B cell (primary cell): Measurements from ENCODE around the gene SMURF1. TPM values are rescaled to one million over a fixed set of nuclear protein-coding genes. Genes with fewer than 3 reads are reported as not detected.
A peak's percentile ranks its signal among the peaks of the same experiment; 100 is the strongest.

Source experiments
- ATAC-seq: fragments of 200-7000 bp; cut with Tn5 transposase; one replicate; pipeline ENCODE4 v1.10.0; 2021; ENCODE audit warnings: low read depth, mild to moderate bottlenecking, moderate number of reproducible peaks, moderate library complexity
- CTCF ChIA-PET: fragments of 350-600 bp; sonication (Branson Sonifier 250); formaldehyde crosslinking; loops from one replicate; lab custom pipeline; 2021; ENCODE audit warnings: antibody characterized with exemption, inconsistent platforms; lab: Charles Lee
- POLR2A ChIA-PET: fragments of 350-600 bp; sonication (Branson Sonifier 250); formaldehyde crosslinking; loops from one replicate; lab custom pipeline; 2021; ENCODE audit warnings: antibody characterized with exemption; lab: Charles Lee
- DNase-seq: peaks from one replicate; pipeline ENCODE4 v3.0.0; 2013
- H2AFZ ChIP-seq: 2 replicates; pipeline ENCODE4 v1.6.1; 2012; ENCODE audit warnings: mild to moderate bottlenecking, low read depth, low read length; ENCODE audit not compliant: insufficient read depth, poor library complexity, severe bottlenecking
- H3K27ac ChIP-seq, 2 donors: 1 replicate in 1 of 2; 2 replicates in 1 of 2; pipeline ENCODE4 v1.5.1; 2012 to 2013; ENCODE audit warnings: low read length in 2 of 2, mild to moderate bottlenecking in 2 of 2, moderate library complexity in 1 of 2
- H3K27me3 ChIP-seq, 4 experiments: fragments of 200-600 bp in 1 of 4; sonication (generic) in 1 of 4; replicated peaks in 1 of 4; 1 replicate in 2 of 4; 2 replicates in 2 of 4; pipeline versions ENCODE4 v1.6.1 to v1.7.0; 2013 to 2016; ENCODE audit warnings: low read length in 3 of 4, mild to moderate bottlenecking in 2 of 4, mixed read lengths in 1 of 4, moderate library complexity in 1 of 4; ENCODE audit not compliant: insufficient read depth in 4 of 4, control insufficient read depth in 3 of 4; ENCODE audit errors: control extremely low read depth in 1 of 4
- H3K36me3 ChIP-seq, 2 experiments: replicated peaks in 1 of 2; 1 replicate in 1 of 2; 2 replicates in 1 of 2; pipeline versions ENCODE4 v1.6.1 to v1.7.1; 2013; ENCODE audit warnings: low read length in 1 of 2; ENCODE audit not compliant: insufficient read depth in 2 of 2, control insufficient read depth in 1 of 2; ENCODE audit errors: control extremely low read depth in 1 of 2, extremely low read depth in 1 of 2
- H3K4me1 ChIP-seq, 2 donors: fragments of 200-600 bp in 1 of 2; sonication (generic) in 1 of 2; 1 replicate in 1 of 2; 2 replicates in 1 of 2; pipeline versions ENCODE4 v1.5.1 to v1.6.1; 2013 to 2017; ENCODE audit warnings: low read length in 2 of 2; ENCODE audit not compliant: control insufficient read depth in 2 of 2, insufficient read depth in 2 of 2
- H3K4me2 ChIP-seq: replicated peaks from 2 replicates; pipeline ENCODE3; 2012; ENCODE audit warnings: mild to moderate bottlenecking, low read depth, low read length; ENCODE audit not compliant: poor library complexity, severe bottlenecking
- H3K4me3 ChIP-seq, 5 experiments: fragments of 200-600 bp in 1 of 5; sonication (generic) in 1 of 5; 1 replicate in 3 of 5; 2 replicates in 2 of 5; pipeline versions ENCODE4 v1.5.1 to v1.7.0; 2011 to 2016; ENCODE audit warnings: low read length in 4 of 5, mild to moderate bottlenecking in 4 of 5, low read depth in 2 of 5, control low read depth in 1 of 5, moderate library complexity in 1 of 5; ENCODE audit not compliant: insufficient read depth in 1 of 5; ENCODE audit errors: control extremely low read depth in 1 of 5, extremely low read depth in 1 of 5
- H3K79me2 ChIP-seq: fragments of 200-600 bp; sonication (generic); one replicate; pipeline ENCODE4 v1.6.0; 2016; ENCODE audit warnings: low read length; ENCODE audit not compliant: control insufficient read depth, insufficient read depth
- H3K9ac ChIP-seq: fragments of 200-600 bp; sonication (generic); 2 replicates; pipeline ENCODE4 v1.6.1; 2017; ENCODE audit warnings: mild to moderate bottlenecking, low read length, moderate library complexity
- H3K9me3 ChIP-seq, 3 donors: one replicate each; pipeline versions ENCODE4 v1.6.1 to v1.7.1; 2013; ENCODE audit warnings: low read length in 2 of 3; ENCODE audit not compliant: control insufficient read depth in 2 of 3, insufficient read depth in 1 of 3; ENCODE audit errors: control extremely low read depth in 1 of 3
- H4K20me1 ChIP-seq: 2 replicates; pipeline ENCODE4 v1.6.0; 2012; ENCODE audit warnings: mild to moderate bottlenecking, low read length; ENCODE audit not compliant: insufficient read depth, control insufficient read depth, poor library complexity, severe bottlenecking
- H3K27ac Mint-ChIP-seq: one replicate; pipeline ENCODE4 v1.8.0; 2021; ENCODE audit warnings: mixed read lengths
- H3K27me3 Mint-ChIP-seq: one replicate; pipeline ENCODE4 v1.8.0; 2021; ENCODE audit warnings: mixed read lengths
- H3K4me1 Mint-ChIP-seq: one replicate; pipeline ENCODE4 v1.8.0; 2021; ENCODE audit warnings: mixed read lengths
- H3K4me3 Mint-ChIP-seq: one replicate; pipeline ENCODE4 v1.8.0; 2021; ENCODE audit warnings: mixed read lengths
- H3K9me3 Mint-ChIP-seq: one replicate; pipeline ENCODE4 v1.8.0; 2022; ENCODE audit warnings: mixed read lengths; ENCODE audit not compliant: insufficient read depth
- EZH2 ChIP-seq: IDR thresholded peaks from 2 replicates; pipeline ENCODE4 v1.6.1; 2012; ENCODE audit warnings: borderline replicate concordance, low read depth, mild to moderate bottlenecking, moderate library complexity, low read length; ENCODE audit not compliant: insufficient read depth, poor library complexity, severe bottlenecking
- WGBS: methylation state at CpG from one replicate; pipeline ENCODE4 v1.1.5; 2013; ENCODE audit warnings: missing lambda C conversion rate; ENCODE audit not compliant: insufficient coverage; 5-methylcytosine and 5-hydroxymethylcytosine counted together
- intact Hi-C: fragments of 100-400 bp; cut with micrococcal nuclease; formaldehyde crosslinking; loops from one replicate; pipeline ENCODE4 v1.10.0; 2022
- polyA minus RNA-seq: library from RNA; depleted of rRNA, polyadenylated mRNA; stranded (reverse); fragments of >200 nt; gene quantifications from 2 replicates; pipeline ENCODE4 v1.2.3, GENCODE V29; 2012
- polyA plus RNA-seq: library from polyadenylated mRNA; depleted of rRNA; stranded (reverse); fragments of >200 nt; gene quantifications from 2 replicates; pipeline ENCODE4 v1.2.3, GENCODE V29; 2012
- total RNA-seq, 2 donors: library from RNA; stranded (reverse); fragments of 120-200 nt in 1 of 2; gene quantifications; 1 replicate in 1 of 2; 2 replicates in 1 of 2; pipeline versions ENCODE4 v1.2.3 to v1.2.4, GENCODE V29; 2013 to 2022
- TF ChIP-seq, protein P1 (sequence below): fragments of 200-600 bp; IDR thresholded peaks from one replicate; pipeline ENCODE4 v1.8.0; 2022; ENCODE audit warnings: antibody characterized with exemption, mild to moderate bottlenecking

SMURF1 gene
- total RNA-seq (27.1 and 28.6 TPM in 2 replicates), polyA plus RNA-seq (7.5 and 11.6 TPM in 2 replicates), polyA minus RNA-seq (9.5 and 15.9 TPM in 2 replicates)
- total RNA-seq (2013): 8.7 TPM

DNA sequence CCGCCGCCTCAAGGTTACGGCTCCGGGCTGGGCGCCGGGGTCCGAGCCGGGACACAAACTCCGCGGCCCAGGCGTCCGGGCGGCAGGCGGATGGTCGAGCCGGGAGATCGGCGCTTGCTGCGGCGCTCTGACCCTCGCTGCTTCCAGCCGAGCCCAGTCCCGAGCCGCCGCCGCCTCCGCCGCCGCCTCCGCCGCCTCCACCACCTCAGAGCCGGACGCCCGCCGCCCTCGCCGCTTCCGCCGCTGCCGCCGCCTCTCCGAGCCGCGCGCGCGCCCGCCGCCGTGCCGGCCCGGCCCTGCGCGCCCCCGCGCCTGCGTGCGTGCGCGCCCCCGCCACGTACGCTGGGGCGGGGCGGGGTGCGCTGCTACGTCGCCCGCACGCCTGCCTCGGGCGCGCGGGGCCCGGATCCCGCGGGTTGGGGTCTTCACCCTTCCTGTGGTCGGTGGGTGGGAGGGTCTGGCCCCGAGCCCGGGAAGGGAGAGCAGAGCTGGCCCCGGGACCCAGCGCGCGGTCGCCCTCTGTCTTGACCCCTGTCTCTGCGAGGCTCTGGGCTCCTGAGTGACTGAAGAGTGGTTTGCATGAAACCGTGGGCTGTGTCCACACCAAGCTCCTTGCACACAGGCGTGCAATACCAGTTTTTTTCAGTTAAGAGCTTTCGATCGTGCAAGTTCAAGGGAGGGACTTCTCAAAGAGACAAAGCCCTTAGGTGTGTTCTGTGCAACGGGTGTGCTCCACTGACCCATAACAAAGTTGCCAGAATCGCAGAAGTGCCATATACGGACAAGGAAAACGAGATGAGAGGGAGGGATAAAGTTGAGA, at the start of gene SMURF1:
SMURF1 (minus strand) TSS at position 256 of the 820 bp plus-strand sequence. CDS start 328 bp downstream, outside the sequence.
- WGBS: under 1% methylated on average over 90 of the region's 94 CpGs
- H3K4me3 ChIP-seq: peak within 1 kb of the TSS; percentile 71 to 97 (median 83)

More for the DNA sequence above, at the start of gene SMURF1:
- DNase-seq (peak; percentile 89), ATAC-seq (peak; percentile 69)
- Histone ChIP-seq H3K4me2 (peak within 1 kb of the TSS; percentile 79), H3K9me3 (peaks cover 0 to 7% (median 0%) of the 10 kb centered on the region in 3 donors), H4K20me1 (peaks cover 26% of the 10 kb centered on the region), H3K36me3 (no peaks in the 10 kb centered on the region), H3K9ac (peak within 1 kb of the TSS; percentile 85), H3K27me3 (peaks cover 0 to 2% (median 0%) of the 10 kb centered on the region in 4 experiments), H3K27ac (peak within 1 kb of the TSS; percentile 42 to 87), H3K4me1 (peaks cover 0 to 20% of the 10 kb centered on the region in 2 donors), H3K79me2 (peaks cover 38% of the 10 kb centered on the region), H2AFZ (peak within 1 kb of the TSS; percentile 94)
- no peak for TF ChIP-seq EZH2
- TF ChIP-seq, protein P1, sequence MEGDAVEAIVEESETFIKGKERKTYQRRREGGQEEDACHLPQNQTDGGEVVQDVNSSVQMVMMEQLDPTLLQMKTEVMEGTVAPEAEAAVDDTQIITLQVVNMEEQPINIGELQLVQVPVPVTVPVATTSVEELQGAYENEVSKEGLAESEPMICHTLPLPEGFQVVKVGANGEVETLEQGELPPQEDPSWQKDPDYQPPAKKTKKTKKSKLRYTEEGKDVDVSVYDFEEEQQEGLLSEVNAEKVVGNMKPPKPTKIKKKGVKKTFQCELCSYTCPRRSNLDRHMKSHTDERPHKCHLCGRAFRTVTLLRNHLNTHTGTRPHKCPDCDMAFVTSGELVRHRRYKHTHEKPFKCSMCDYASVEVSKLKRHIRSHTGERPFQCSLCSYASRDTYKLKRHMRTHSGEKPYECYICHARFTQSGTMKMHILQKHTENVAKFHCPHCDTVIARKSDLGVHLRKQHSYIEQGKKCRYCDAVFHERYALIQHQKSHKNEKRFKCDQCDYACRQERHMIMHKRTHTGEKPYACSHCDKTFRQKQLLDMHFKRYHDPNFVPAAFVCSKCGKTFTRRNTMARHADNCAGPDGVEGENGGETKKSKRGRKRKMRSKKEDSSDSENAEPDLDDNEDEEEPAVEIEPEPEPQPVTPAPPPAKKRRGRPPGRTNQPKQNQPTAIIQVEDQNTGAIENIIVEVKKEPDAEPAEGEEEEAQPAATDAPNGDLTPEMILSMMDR: no peak
- intact Hi-C loops: loop anchor here (10.0 kb wide), 2 partner anchors 231 to 269 kb away; partner anchors contain the start of genes ARPC1B, TMEM130 and TRRAP
- H3K4me1 Mint-ChIP-seq: peaks cover 29% of the 10 kb centered on the region
- CTCF ChIA-PET: interaction anchor here (0.6 to 1.2 kb wide), 2 partner anchors 25 to 266 kb away, joined by 3 read pairs; partner anchors contain the start of gene TRRAP
- POLR2A ChIA-PET: interaction anchor here (0.6 kb wide), 1 partner anchor 86 kb away, joined by 8 read pairs; no protein-coding TSS in a partner anchor
- peaks cover 4% of the 10 kb centered on the region for H3K27me3 Mint-ChIP-seq
- H3K4me3 Mint-ChIP-seq: peak within 1 kb of the TSS; percentile 98
- no peaks in the 10 kb centered on the region for H3K9me3 Mint-ChIP-seq
- peak within 1 kb of the TSS; percentile 93 for H3K27ac Mint-ChIP-seq
